ENCODE results near the gene DOK3.
"Not testable (repeated sequence)": the region's sequence is repeated elsewhere in the genome, so short reads cannot be mapped to it uniquely, and the experiment has no call there.

The DOK3 gene

DNA sequence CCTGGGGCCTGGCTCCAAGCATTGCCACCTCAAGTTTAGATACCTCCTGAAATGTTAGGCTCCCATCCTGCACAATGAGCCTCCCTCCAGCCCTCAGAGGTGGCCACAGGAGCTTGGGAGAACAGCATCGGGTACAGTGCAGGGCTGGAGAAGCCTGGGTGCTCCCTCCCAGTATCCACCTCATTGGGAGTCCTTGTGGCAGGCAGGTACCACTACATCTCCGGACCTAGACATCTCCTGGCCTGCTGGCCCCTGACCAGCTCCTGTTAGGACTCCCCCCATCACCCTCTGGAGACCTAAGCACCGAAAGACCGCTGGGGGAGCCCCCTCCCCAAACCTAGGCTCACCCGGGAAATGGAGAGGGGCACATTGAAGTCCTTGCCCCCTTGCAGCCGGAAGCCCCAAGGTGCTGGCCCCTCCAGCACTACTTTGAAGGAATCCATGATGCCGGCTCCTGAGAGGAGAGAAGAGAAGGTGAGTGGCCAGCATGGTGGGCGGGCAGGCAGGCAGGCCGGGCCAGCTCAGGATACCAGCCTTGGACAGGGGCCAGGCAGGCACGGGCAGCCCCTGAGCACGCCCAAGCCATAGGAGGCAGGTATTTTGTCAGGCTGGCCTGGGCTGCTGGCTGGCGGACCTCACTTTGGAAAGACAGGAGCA, 13.4 kb downstream of the DOK3 start:
- DNase-seq = no peak

DNA sequence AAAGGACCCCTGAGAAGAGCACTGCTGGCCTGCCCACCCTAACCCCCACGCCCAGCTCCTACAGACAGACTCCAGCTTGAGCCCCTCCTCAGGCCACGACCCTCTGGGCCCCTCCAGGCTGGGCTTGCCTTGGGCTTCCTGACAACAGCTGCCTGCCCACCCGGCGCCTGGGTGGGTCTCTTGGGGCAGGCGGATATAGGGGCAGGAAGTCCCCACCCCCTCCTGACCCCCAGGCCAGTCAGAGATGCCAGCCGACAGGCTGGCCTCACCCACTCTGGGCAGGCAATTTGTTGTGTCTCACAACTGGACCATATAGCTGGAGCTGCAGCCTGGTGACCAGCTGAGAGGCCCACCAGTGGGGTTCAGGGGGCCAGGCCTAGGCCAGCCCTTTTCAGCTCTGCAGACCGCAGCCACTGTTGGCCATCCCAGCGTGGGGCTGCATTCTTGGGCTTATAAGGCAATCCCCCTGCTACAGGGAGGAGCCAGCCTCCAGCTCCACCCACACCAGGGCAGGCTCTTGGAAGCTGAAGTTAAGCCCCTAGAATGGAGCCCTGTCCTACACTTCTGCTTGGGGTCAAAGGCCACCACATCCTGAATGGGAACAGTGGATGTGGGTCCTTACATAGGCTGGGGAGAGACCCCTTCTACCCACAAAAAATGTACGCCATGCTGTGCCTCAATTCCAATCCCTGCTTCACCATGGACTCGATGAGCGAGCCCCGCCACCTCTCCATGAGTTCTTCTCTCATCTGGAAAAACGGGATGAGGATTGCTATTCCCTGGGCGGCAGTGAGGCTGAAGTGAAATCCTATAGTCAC, 14.2 kb downstream of the DOK3 start:
- no peak for DNase-seq

DNA sequence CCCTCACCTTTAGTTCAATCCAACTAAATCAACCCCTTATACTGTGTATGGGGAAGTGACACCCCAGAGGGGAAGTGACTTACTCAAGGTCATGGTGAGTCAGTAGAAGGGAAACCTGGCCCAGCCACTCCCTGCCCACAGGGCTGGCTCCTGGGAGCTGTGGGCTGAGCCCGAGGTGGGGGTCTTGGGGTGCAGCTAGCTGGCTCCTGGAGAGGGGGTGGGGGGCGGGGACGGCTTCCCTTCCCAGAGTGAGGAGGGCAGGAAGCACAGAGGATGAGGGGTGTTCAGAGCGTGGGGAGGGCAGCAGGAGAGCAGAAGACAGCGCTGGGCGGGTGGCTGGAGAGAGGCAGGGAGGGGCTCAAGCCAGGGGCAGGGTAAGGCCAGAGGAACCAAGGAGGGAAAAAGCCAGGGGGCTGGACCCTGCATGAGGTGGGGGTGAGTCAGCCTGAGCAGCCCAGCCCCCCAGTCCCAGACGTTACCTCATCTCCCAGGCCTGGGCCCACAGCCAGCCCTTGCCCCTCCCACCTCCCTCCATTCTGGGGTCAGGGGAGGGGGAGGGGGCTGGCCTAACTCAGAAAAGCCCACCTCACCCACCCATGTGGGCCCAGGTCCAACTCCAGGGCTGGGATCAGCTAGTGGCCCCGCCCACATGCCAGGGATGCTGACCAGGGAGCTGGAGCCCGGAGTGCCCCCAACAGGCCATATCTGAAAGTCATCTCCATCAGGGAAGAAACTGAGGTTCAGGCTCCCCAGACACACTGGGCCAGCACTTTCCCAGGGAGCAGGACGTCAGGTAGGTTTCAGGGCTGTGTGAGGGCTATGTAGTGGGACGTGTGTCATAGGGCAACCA, 15.1 kb downstream of the DOK3 start:
- DNase-seq = no peak

DNA sequence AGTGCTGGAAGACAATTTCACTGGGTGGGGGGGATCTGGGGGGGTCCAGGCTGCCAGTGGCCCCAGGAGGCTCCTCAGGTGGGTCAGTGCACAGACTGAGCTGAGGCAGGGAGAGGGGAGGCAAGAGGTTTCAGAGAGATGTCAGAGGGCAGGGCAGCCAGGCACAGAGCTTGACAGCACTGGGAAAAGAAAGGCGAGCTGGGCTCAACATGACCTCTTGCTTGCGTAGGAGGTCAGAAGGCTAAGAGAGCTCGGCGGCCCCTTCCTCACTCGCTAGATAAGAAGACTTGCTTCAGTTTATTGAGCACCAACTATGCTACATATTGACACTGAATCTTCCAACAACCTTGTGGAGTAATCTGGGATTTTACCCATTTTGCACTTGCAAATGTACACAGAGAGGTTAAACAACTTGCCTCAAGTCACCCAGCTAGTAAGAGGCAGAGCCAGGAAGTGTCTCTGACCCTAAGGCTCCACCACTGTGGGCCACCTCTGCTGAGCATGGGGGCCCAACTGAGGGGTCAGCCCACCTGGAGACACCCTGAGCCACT, 15.8 kb downstream of the DOK3 start:
- DNase-seq = no peak

DNA sequence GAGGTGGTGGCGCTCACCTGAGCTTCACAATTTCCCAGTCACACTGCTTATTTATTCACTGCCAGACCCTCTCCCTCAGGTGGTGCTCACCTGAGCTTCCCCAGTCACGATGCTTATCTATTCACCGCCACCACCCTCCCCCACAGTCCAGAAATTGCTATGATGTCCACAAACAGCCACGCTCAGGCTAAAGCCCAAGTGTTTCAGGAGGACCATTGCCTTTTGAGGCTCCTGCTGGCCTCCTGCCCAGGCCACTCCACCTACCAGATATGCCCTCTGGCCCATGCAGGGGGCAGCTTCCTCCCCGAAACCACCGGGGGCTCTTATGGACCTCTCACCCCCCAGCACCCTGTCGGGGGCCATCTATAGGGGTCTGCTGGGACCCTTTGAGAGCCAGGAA, 16.8 kb downstream of the DOK3 start:
- no peak for DNase-seq

DNA sequence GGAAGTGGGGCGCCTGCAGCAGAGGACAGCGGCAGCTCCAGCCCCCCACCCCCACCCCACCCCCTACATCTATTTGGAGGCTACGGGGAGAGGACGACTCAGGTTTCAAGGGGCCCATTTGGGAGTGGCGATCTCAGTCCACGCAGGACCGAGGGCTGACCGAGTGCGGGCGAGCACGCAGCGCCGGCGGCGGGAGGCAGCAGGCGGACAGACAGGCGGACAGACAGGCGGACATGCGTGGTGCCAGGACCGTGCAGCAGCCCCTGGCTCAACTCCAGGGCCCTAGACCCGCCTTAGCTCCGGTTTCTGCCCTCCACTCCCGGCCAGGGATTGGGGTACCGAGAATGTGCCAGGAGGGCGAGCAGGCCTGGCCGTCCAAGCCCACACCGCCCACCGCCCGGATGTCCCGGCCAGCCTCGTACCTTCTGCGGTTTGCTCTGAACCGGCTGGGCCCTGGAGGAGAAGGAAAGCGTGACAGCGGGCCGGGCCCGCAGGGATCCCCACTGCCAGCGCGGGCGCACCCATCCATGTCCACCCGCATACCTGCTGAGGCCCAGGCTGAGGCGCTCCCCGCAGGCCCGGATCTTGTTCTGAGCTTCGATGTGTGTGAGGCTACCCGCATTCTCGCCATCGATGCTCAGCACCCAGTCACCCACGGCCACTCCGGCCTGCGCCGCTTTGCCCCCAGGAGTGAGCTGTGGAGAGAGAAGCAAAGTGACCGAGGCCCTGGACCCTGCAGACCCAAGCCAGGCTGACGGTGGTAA, 17.5 kb downstream of the DOK3 start:
- no peak for DNase-seq

DNA sequence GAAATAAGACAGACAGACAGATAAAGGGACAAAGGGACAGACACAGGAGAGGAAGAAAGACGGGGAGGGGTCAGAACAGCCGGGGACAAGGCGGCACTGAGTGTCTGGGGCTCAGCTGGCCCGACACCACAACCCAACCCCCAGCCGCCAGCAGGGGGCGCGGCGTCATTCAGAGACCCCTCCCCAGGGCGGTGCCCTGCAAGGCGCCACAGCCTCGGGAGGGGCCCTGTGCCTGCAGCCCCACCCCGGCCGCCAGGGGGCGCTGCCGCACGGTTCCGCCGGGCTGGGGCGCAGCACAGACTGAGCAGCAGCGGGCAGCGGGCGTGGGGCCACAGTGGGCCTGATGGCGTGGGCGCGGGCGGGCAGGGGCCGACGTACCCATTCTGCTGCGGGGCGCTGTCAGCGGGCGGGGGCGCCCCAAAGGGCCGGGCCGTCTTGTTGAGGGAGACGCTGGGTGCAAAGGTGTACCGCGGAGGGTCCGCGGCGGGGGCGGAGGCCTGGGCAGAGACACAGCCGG, 18.1 kb downstream of the DOK3 start:
- peak; percentile 63 for DNase-seq

DNA sequence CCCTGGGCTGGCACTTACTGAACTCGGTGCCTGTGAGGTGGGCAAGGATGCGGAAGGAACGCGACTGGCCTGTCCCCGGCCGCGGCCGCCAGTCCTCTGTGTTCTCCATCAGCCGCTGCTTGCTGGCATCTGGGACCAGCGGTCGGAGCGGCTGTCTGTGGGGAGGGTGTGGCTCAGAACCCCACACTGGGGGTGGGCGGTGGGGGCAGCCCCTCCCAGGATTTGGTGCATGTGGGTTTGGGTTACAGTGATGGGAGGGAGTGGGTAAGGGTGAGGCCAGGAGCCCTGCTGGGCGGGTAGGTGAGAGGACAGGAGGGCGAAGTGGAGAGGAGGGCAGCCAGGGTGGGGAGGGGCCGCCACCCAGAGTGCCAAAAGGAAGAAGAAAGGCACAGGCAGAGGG, 18.6 kb downstream of the DOK3 start:
- DNase-seq = no peak

DNA sequence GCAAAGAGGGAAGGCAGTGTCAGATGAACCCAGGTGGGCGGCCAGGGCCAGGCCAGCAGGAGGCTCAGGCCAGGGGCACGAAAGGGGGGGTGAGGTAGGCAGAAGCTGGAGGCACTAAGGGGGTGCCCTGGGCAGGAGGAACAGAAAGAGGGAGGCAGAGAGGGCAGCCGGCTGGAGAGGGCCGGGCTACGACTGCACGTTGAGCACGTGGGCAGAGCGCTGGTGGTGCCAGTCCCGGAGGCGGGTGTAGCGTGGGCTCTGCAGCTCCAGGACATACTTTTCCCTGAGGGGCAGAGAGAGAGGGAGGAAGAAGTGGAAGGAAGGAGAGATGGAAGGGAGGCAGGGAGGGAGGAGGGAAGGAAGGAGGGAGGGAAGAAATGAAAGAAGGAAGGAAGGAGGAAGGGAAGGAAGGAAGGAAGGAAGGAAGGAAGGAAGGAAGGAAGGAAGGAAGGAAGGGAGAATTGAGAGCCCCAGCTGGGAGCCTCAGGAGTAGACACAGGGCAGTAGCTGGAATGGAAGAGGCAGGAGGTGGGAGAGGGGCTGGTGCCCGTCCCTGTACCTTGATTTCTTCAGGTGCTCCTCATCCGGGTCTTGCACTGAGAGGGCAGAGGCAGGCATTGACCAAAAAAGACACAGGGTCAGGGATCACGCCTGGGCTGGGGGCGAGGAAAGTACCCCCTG, 19.2 kb downstream of the DOK3 start:
- no peak for DNase-seq

DNA sequence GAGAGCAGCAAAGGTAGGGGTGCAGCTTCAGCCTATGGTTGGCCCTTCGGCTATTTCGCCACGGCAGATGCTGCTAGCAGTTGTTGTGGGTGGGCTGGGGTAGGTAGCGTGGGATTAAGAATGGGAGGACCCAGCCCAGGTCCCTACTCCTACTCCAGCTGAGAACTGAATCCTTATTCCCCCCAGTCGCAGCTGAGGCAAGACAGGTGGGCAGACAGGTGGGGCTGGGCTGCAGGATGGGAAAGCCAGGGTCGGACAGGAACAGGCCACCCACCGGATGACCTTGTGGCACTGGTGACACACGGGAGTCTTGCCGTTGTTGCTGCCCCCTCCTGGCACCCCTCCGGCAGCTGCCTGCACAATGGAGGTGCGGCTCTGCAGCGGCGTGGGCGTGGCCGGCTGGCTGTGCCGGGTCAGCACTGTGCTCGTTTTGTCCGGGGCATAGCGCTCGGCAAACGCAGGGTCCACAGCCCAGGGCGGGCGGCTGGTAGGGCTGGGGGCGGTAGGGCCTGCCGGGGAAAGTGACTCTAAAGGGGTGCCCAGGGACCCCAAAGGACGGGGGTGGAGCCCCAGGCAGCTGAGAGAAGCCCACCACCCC, 20.4 kb downstream of the DOK3 start:
- DNase-seq = no peak

DNA sequence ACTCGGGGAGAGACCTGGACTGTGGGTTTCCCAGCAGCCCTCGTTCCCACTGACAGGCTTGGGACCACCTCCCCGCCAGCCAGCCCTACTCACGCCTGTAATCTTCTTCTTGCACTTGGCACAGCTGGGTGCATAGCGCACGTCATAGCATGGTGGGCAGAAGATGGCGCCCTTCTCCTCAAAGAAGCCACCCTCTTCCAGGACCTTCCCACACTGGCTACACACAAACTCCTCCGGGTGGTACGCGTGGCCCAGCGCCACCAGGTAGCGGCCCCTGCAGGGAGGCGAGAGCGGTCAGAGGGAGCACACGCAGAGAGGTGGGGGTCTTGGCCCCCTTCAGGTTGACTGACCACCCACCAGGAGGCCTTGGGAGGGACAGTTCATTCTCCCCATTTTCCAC, 21.7 kb downstream of the DOK3 start:
- DNase-seq = no peak

DNA sequence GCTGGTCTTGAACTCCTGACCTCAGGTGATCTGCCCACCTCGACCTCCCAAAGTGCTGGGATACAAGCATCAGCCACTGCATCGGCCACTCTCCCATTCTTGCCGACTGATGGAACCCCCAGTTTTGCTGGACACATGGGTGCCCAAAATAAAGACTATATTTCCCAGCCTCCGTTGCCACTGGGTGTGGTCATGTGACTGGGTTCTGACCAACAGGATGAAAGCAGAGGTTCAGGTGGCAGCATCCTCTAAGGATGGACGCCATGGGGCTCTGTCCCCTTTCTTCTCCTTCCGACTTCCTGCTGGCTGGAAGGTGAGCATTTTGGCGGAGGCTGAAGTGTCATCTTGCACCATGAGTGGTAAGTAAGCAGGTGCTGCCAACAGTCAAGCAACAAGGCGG, 22.5 kb downstream of the DOK3 start:
- DNase-seq = no peak

DNA sequence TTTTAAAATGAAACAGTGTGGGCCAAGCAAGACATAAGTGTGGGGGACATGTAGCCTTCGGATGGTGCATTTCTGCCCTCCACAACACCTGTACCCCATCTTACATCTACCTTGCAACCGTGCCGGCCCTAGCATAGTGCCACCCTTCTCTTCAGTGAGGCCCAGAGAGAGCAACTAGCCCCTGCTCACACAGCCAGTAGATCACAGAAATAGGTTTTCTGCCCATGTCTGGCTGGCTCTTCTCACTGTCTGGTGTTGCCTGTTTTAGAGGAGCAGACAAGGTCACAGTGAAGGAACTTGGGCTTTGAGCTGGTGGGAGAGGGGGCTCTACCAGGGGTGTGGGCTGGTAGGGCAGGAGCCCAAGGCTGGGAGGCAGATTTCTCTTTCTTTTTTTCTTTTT, 23.4 kb downstream of the DOK3 start:
- DNase-seq = no peak

DNA sequence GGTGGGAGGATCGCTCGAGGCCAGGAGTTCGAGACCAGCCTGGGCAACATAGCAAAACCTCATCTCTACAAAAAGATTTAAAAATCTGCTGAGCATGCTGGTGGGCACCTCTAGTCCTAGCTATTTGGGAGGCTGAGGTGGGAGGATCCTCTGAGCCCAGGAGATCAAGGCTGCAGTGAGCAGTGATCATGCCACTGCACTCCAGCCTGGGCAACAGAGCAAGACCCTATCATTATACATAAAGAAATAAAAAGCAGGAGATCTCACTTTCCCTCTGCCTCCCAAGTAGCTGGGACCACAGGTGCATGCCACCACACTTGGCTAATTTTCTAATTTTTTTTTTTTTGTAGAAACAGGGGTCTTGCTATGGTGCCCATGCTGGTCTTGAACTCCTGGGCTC, 23.9 kb downstream of the DOK3 start:
- not testable (repeated sequence) for DNase-seq

DNA sequence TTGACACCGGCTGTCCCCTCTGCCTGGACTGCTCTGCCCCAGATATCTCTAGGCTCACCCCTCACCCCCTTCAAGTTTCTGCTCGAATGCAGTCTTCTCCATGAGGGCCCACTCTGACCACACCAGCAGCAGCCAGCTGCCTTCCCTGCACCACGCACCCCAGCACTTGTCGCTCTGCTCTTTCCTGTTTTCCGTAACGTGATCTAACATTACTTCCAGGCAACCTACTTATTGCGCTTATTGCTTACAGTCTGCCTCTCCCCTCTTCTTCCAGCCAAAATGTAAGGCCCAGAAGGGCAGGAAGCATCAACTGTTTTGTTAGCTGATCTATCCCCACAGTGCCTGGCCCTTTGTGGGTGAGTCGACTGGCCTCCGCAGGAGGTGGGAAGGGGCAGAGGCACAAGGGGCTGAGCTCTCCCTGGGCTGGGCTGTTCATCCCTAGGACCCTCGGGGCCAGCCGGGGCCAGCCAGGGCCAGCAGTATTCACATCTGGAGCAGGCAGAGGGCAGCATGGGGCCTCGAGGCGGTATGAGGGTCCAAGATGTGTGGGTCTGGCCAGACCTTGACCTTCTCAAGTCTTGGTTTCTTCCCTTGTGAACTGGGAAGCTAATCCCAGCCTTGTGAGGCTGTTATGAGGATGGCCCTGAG, 24.6 kb downstream of the DOK3 start:
- no peak for DNase-seq

DNA sequence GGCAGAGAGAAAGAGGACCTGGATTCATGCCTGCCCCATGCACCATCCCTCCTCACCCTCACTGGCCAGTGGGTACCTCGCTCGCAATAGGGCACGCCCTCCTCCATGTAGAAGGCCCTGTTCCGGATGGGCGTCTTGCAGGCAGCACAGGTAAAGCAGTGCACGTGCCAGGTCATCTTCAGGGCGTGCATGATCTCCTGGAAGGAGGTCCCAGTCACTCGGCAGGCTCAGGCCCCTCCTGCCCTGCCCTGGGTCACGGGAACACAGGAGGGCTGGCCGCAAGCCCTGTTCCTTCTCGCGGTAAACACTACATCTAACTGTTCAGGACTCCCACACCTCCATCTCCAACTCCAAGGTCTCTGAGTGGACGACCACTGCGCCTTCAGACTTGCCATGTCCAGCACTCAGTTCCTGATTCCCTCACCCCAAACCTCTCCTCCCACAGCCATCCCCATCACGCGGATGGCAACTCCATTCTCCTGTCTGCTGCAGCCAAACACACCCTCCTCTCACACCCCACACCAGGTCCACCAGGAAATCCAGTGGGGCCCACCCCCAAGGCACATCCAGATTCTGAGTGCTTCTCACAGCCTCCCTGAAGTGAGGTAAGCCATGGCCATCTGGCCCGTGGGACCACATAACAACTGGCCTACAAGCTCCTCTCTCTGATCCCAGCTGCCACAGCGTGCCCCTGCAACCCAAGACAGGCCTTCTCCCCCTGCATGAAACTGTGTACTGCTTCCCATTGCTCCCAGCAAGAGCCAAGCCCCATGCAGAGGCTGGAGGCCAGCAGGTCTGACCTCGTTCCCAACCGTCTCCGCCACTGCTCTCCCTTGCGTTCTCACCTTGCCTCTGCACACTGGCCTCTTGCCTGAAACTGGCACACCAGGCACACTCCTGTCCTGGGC, 25.4 kb downstream of the DOK3 start:
- DNase-seq = no peak

DNA sequence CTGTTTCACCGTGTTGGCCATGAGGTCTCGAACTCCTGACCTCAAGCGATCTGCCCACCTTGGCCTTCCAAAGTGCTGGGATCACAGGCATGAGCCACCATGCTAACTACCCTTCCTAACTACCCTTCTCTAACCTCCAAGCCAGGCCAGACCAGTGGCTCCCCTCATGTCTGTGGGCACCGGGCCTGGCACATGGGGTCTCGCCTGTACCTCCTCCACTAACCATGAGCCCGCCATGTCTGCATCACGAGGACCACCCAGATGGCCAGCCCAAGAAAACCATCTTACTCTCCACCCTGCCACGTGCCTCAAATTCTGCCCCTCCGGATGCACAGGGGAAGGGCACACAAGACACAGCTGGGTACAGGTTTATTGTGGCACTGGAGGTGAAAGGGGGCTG, 26.6 kb downstream of the DOK3 start:
- DNase-seq = no peak

DNA sequence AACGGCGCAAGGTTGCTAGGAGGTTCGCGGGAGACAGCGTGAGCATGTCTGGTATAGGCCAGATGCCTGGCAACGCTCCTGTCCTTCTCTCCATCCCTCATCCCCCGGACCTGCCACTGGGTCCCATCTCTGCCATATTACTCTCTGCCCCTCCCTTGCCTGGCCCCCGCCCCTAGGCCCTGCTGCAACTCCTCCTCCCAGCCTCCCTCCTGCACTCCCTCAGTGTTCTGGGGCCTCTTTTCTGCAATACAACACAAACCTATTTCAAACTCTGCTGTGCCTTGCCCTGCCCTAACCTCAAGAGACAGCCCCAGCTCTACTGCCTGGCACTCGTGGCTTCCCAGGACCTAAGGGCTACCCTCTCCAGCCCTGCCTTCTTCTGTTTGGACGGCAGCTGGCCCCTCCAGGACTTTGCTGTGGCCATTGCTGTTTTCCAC, 27.2 kb downstream of the DOK3 start:
- DNase-seq = no peak

DNA sequence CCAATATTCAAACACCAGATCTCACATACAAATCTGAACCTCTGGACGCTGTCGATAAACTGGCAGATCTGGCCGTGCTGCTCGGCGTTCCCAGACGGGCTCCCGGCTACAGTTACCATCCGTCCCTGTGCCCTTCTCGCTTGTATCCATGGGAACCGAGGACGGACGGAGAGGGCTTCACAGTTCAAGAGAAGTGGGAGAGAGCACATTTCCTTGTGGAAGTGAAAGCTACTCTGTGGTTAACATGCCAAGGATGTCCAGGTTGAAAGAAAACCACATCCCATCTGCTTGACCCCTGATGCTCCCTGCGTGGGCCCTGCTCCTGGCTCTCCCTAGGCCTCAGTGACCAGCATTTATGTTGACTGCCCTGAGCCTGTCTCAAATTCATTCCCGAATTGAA, 29.9 kb downstream of the DOK3 start:
- no peak for DNase-seq

Measured in NCI-H1048 (cell line).